OCI-LY1 (cell line): Measurements from ENCODE around the gene DCC.

Experiments used
- H2AFZ ChIP-seq: fragments of 200-600 bp; sonication (generic), shearing (Covaris generic); 2 replicates; pipeline ENCODE4 v1.6.0; 2014; ENCODE audit warnings: antibody characterized with exemption, mild to moderate bottlenecking, low read length
- H3F3A ChIP-seq: fragments of 200-600 bp; sonication (generic), shearing (Covaris generic); 2 replicates; pipeline ENCODE4 v1.6.0; 2014; ENCODE audit warnings: mild to moderate bottlenecking, antibody characterized with exemption, low read length, moderate library complexity; ENCODE audit not compliant: insufficient read depth
- H3K27ac ChIP-seq: fragments of 200-600 bp; sonication (generic); 2 replicates; pipeline ENCODE4 v1.5.1; 2014; ENCODE audit warnings: low read length, mixed run types, mild to moderate bottlenecking, low read depth; ENCODE audit not compliant: poor library complexity, severe bottlenecking
- H3K27me3 ChIP-seq: fragments of 200-600 bp; sonication (generic); 2 replicates; pipeline ENCODE4 v1.6.0; 2014; ENCODE audit warnings: antibody characterized with exemption, mild to moderate bottlenecking, low read length, moderate library complexity; ENCODE audit not compliant: insufficient read depth
- H3K36me3 ChIP-seq: fragments of 200-600 bp; sonication (generic); 2 replicates; pipeline ENCODE4 v1.6.1; 2014; ENCODE audit warnings: mild to moderate bottlenecking, antibody characterized with exemption, low read length, moderate library complexity, mixed read lengths; ENCODE audit not compliant: insufficient read depth
- H3K4me1 ChIP-seq: fragments of 200-600 bp; sonication (generic); 2 replicates; pipeline ENCODE4 v1.5.1; 2014; ENCODE audit warnings: mild to moderate bottlenecking, low read length, moderate library complexity; ENCODE audit not compliant: insufficient read depth, severe bottlenecking
- H3K4me2 ChIP-seq: fragments of 200-600 bp; sonication (generic), shearing (Covaris generic); 2 replicates; pipeline ENCODE4 v1.6.1; 2014; ENCODE audit warnings: low read length
- H3K4me3 ChIP-seq: fragments of 200-600 bp; sonication (generic); 2 replicates; pipeline ENCODE4 v1.5.1; 2014; ENCODE audit warnings: low read length, low read depth, mild to moderate bottlenecking, mixed read lengths; ENCODE audit not compliant: poor library complexity, severe bottlenecking
- H3K79me2 ChIP-seq: fragments of 200-600 bp; shearing (Covaris generic); 2 replicates; pipeline ENCODE4 v1.6.1; 2016; ENCODE audit warnings: mixed run types, low read length, mixed read lengths; ENCODE audit not compliant: insufficient read depth
- H3K9ac ChIP-seq: fragments of 200-600 bp; sonication (generic), shearing (Covaris generic); 2 replicates; pipeline ENCODE4 v1.6.1; 2014; ENCODE audit warnings: mild to moderate bottlenecking, low read length, mixed read lengths
- H3K9me2 ChIP-seq: fragments of 200-600 bp; sonication (generic), shearing (Covaris generic); 2 replicates; pipeline ENCODE4 v1.6.1; 2014; ENCODE audit warnings: low read depth, mild to moderate bottlenecking, low read length, mixed read lengths
- H3K9me3 ChIP-seq: fragments of 200-600 bp; shearing (Covaris generic); 2 replicates; pipeline ENCODE4 v1.6.1; 2014; ENCODE audit warnings: low read length, mixed read lengths
- H4K20me1 ChIP-seq: fragments of 200-600 bp; sonication (generic), shearing (Covaris generic); 2 replicates; pipeline ENCODE4 v1.6.0; 2016; ENCODE audit warnings: mild to moderate bottlenecking, low read length; ENCODE audit not compliant: insufficient read depth
- EZH2 ChIP-seq: fragments of 200-600 bp; sonication (generic), shearing (Covaris generic); IDR thresholded peaks from 2 replicates; pipeline ENCODE4 v1.8.0; 2017; ENCODE audit warnings: borderline replicate concordance, mixed run types, mild to moderate bottlenecking, antibody characterized with exemption, low read length, moderate library complexity, mixed read lengths
- TF ChIP-seq, protein P1 (sequence below): fragments of 200-600 bp; sonication (generic), shearing (Covaris generic); IDR thresholded peaks from 2 replicates; pipeline ENCODE4 v1.5.1; 2017; ENCODE audit warnings: mild to moderate bottlenecking, antibody characterized with exemption, low read length, moderate library complexity, mixed read lengths

DCC gene

GRCh38 chr18:53551868-53552426, 1212.0 kb downstream of the DCC start:
- Histone ChIP-seq H3K27ac (no peak overlapping the region), H3K9me2 (no peaks in the 10 kb centered on the region), H2AFZ (no peak overlapping the region), H3K36me3 (no peaks in the 10 kb centered on the region), H3F3A (no peaks in the 10 kb centered on the region), H3K27me3 (no peaks in the 10 kb centered on the region), H3K4me2 (no peak overlapping the region), H3K9ac (no peak overlapping the region), H3K4me1 (no peaks in the 10 kb centered on the region), H3K9me3 (no peaks in the 10 kb centered on the region), H3K4me3 (no peak overlapping the region), H3K79me2 (no peaks in the 10 kb centered on the region), H4K20me1 (no peaks in the 10 kb centered on the region)
- TF ChIP-seq, protein P1, sequence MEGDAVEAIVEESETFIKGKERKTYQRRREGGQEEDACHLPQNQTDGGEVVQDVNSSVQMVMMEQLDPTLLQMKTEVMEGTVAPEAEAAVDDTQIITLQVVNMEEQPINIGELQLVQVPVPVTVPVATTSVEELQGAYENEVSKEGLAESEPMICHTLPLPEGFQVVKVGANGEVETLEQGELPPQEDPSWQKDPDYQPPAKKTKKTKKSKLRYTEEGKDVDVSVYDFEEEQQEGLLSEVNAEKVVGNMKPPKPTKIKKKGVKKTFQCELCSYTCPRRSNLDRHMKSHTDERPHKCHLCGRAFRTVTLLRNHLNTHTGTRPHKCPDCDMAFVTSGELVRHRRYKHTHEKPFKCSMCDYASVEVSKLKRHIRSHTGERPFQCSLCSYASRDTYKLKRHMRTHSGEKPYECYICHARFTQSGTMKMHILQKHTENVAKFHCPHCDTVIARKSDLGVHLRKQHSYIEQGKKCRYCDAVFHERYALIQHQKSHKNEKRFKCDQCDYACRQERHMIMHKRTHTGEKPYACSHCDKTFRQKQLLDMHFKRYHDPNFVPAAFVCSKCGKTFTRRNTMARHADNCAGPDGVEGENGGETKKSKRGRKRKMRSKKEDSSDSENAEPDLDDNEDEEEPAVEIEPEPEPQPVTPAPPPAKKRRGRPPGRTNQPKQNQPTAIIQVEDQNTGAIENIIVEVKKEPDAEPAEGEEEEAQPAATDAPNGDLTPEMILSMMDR: no peak
- TF ChIP-seq EZH2: no peak

DNA sequence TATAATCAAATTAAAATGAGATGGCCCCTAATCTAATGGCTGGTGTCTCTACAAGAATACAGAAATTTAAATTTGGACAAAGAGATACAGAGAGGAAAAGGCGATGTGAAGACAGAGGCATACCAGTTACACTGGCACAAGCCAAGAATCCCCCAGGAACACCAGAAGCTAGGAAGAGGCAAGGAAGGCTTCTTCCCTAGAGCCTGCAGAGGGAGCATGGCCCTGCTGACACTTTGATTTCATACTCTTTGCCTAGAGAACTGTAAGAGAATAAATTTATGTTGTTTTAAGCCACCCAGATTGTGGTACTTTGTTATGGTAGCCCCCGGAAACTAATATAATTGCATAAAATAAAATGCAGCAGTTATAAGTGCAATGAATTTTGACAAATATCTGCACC, 1213.0 kb downstream of the DCC start:
- Histone ChIP-seq H3K79me2 (no peaks in the 10 kb centered on the region), H3K9me2 (no peaks in the 10 kb centered on the region), H3K4me3 (no peak overlapping the region), H4K20me1 (no peaks in the 10 kb centered on the region), H3K9me3 (no peaks in the 10 kb centered on the region), H2AFZ (no peak overlapping the region), H3K27ac (no peak overlapping the region), H3K27me3 (no peaks in the 10 kb centered on the region), H3K9ac (no peak overlapping the region), H3F3A (no peaks in the 10 kb centered on the region), H3K36me3 (no peaks in the 10 kb centered on the region), H3K4me2 (no peak overlapping the region), H3K4me1 (no peaks in the 10 kb centered on the region)
- TF ChIP-seq, protein P1: no peak
- TF ChIP-seq EZH2: no peak

- Histone ChIP-seq H4K20me1 (no peaks in the 10 kb centered on the region), H3K9ac (no peak overlapping the region), H3K27me3 (no peaks in the 10 kb centered on the region), H3K9me2 (no peaks in the 10 kb centered on the region), H3F3A (no peaks in the 10 kb centered on the region), H2AFZ (no peak overlapping the region), H3K36me3 (no peaks in the 10 kb centered on the region), H3K4me1 (no peaks in the 10 kb centered on the region), H3K4me3 (no peak overlapping the region), H3K27ac (no peak overlapping the region), H3K79me2 (no peaks in the 10 kb centered on the region), H3K9me3 (no peaks in the 10 kb centered on the region), H3K4me2 (no peak overlapping the region)
- TF ChIP-seq, protein P1: no peak
- no peak for TF ChIP-seq EZH2
Measured at GRCh38 chr18:53556450-53556849, 1216.5 kb downstream of the DCC start.
